CD14-positive monocyte (primary cell): Measurements from ENCODE around the gene NINL. TPM values are rescaled to one million over a fixed set of nuclear protein-coding genes. Genes with fewer than 3 reads are reported as not detected.
"Not testable (repeated sequence)": the region's sequence is repeated elsewhere in the genome, so short reads cannot be mapped to it uniquely, and the experiment has no call there.

ENCODE experiments used
- DNase-seq, 3 donors: peaks; one replicate each; pipeline ENCODE4 v3.0.0-alpha.2; 2011 to 2022
- H2AFZ ChIP-seq: 2 replicates; pipeline ENCODE4 v1.6.0; 2012; ENCODE audit warnings: mild to moderate bottlenecking, low read depth, low read length, inconsistent platforms; ENCODE audit not compliant: insufficient read depth, poor library complexity, severe bottlenecking
- H3K27ac ChIP-seq, 2 donors: 1 replicate in 1 of 2; 2 replicates in 1 of 2; pipeline ENCODE4 v1.5.1; 2012 to 2013; ENCODE audit warnings: low read length in 2 of 2, control low read depth in 1 of 2, inconsistent platforms in 1 of 2, low read depth in 1 of 2, mild to moderate bottlenecking in 1 of 2
- H3K27me3 ChIP-seq, 2 donors: one replicate each; pipeline versions ENCODE4 v1.6.0 to v1.6.1; 2011 to 2013; ENCODE audit warnings: low read length in 2 of 2; ENCODE audit not compliant: control insufficient read depth in 2 of 2, insufficient read depth in 2 of 2
- H3K36me3 ChIP-seq, 2 donors: replicated peaks in 1 of 2; 1 replicate in 1 of 2; 2 replicates in 1 of 2; pipeline versions ENCODE4 v1.5.1 to v1.6.1; 2012 to 2013; ENCODE audit warnings: low read length in 2 of 2, control low read depth in 1 of 2, inconsistent platforms in 1 of 2, mild to moderate bottlenecking in 1 of 2; ENCODE audit not compliant: insufficient read depth in 2 of 2, control insufficient read depth in 1 of 2
- H3K4me1 ChIP-seq, 2 donors: 1 replicate in 1 of 2; 2 replicates in 1 of 2; pipeline versions ENCODE4 v1.5.1 to v1.6.1; 2012 to 2013; ENCODE audit warnings: low read length in 2 of 2, control low read depth in 1 of 2, inconsistent platforms in 1 of 2, mild to moderate bottlenecking in 1 of 2, moderate library complexity in 1 of 2; ENCODE audit not compliant: insufficient read depth in 2 of 2, control insufficient read depth in 1 of 2
- H3K4me2 ChIP-seq: replicated peaks from 2 replicates; pipeline ENCODE3; 2012; ENCODE audit warnings: low read length, moderate library complexity, mild to moderate bottlenecking; ENCODE audit not compliant: poor library complexity, severe bottlenecking; ENCODE audit errors: extremely low read depth
- H3K4me3 ChIP-seq, 3 experiments: fragments of 200-600 bp in 1 of 3; sonication (generic) in 1 of 3; replicated peaks in 1 of 3; 1 replicate in 2 of 3; 2 replicates in 1 of 3; pipeline ENCODE4 v1.5.1; 2011 to 2013; ENCODE audit warnings: low read length in 3 of 3, mild to moderate bottlenecking in 3 of 3, control low read depth in 2 of 3, low read depth in 2 of 3, inconsistent platforms in 1 of 3, moderate library complexity in 1 of 3
- H3K79me2 ChIP-seq: 2 replicates; pipeline ENCODE4 v1.6.0; 2012; ENCODE audit warnings: mild to moderate bottlenecking, control low read depth, inconsistent platforms, low read length, moderate library complexity; ENCODE audit not compliant: insufficient read depth
- H3K9ac ChIP-seq: 2 replicates; pipeline ENCODE4 v1.6.0; 2017; ENCODE audit warnings: low read length, mild to moderate bottlenecking; ENCODE audit not compliant: insufficient read depth, poor library complexity, severe bottlenecking
- H3K9me3 ChIP-seq, 2 donors: replicated peaks in 1 of 2; 1 replicate in 1 of 2; 2 replicates in 1 of 2; pipeline versions ENCODE4 v1.5.1 to v1.6.1; 2012 to 2013; ENCODE audit warnings: low read length in 2 of 2, control low read depth in 1 of 2; ENCODE audit not compliant: control insufficient read depth in 1 of 2, insufficient read depth in 1 of 2
- H4K20me1 ChIP-seq: 2 replicates; pipeline ENCODE4 v1.6.0; 2012; ENCODE audit warnings: mild to moderate bottlenecking, low read length, control low read depth, moderate library complexity; ENCODE audit not compliant: insufficient read depth
- H3K27ac Mint-ChIP-seq, 7 donors: one replicate each; pipeline ENCODE4 v1.8.0; 2020; ENCODE audit warnings: mild to moderate bottlenecking in 7 of 7, mixed read lengths in 7 of 7, moderate library complexity in 6 of 7, inconsistent platforms in 2 of 7
- H3K27me3 Mint-ChIP-seq, 3 donors: one replicate each; pipeline ENCODE4 v1.8.0; 2021 to 2022; ENCODE audit warnings: low read depth in 3 of 3, mild to moderate bottlenecking in 3 of 3, mixed read lengths in 3 of 3, moderate library complexity in 3 of 3, inconsistent platforms in 1 of 3
- H3K36me3 Mint-ChIP-seq, 2 donors: one replicate each; pipeline ENCODE4 v1.8.0; 2020; ENCODE audit warnings: mixed read lengths in 2 of 2, inconsistent platforms in 1 of 2, mild to moderate bottlenecking in 1 of 2
- H3K4me1 Mint-ChIP-seq: one replicate; pipeline ENCODE4 v1.8.0; 2020; ENCODE audit warnings: mild to moderate bottlenecking, mixed read lengths
- H3K4me3 Mint-ChIP-seq, 2 donors: one replicate each; pipeline ENCODE4 v1.8.0; 2020; ENCODE audit warnings: mild to moderate bottlenecking in 2 of 2, mixed read lengths in 2 of 2, moderate library complexity in 1 of 2
- H3K9me3 Mint-ChIP-seq, 7 donors: one replicate each; pipeline ENCODE4 v1.8.0; 2020 to 2022; ENCODE audit warnings: mixed read lengths in 7 of 7, mild to moderate bottlenecking in 6 of 7, moderate library complexity in 6 of 7, inconsistent platforms in 2 of 7
- WGBS: methylation state at CpG from one replicate; pipeline ENCODE4 v1.1.5; 2013; ENCODE audit warnings: missing lambda C conversion rate; ENCODE audit not compliant: insufficient coverage; 5-methylcytosine and 5-hydroxymethylcytosine counted together
- intact Hi-C, 2 donors: fragments of 100-400 bp; cut with micrococcal nuclease; formaldehyde crosslinking; loops; one replicate each; pipeline versions ENCODE4 v1.15.0 to v1.15.1; 2023
- polyA plus RNA-seq, 3 donors: library from polyadenylated mRNA; depleted of rRNA in 1 of 3; unstranded in 2 of 3; stranded (reverse) in 1 of 3; fragments of 300-500 nt in 2 of 3; fragments of >200 nt in 1 of 3; fragmentation: Illumina TruSeq in 2 of 3; gene quantifications; 1 replicate in 2 of 3; 2 replicates in 1 of 3; pipeline ENCODE4 v1.2.3, GENCODE V29; 2012 to 2021
- TF ChIP-seq, protein P1 (sequence below): fragments of 200-600 bp; IDR thresholded peaks from one replicate; pipeline ENCODE4 v1.8.0; 2022; ENCODE audit warnings: antibody characterized with exemption, mild to moderate bottlenecking

Gene NINL
- polyA plus RNA-seq, 3 donors, result 0.08 to 0.15 TPM; not detected in 1

DNA sequence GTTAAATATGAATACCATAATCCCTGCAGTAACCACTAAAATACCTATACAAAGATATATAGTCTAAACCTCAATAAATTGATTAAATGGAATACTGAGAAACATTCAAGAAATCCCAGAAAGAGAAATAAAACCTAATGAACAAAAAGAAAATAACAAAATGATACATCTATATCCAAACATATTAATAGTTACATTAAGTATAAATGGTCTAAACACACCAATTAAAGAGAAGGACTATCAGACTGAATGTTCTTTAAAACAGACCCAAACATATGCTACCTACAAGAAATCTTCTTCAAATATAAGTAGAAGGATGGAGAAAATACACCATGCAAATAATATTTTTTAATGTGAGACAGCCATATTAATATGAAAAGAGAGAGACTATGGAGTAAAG lies 22.0 kb downstream of the NINL start:
- H3K4me1 ChIP-seq, result no peaks in the 10 kb centered on the region
- no peak overlapping the region for H3K4me2 ChIP-seq
- H3K9me3 ChIP-seq, result peaks cover 5 to 6% of the 10 kb centered on the region in 2 donors
- no peak overlapping the region for H3K9ac ChIP-seq
- H4K20me1 ChIP-seq, result no peaks in the 10 kb centered on the region
- no peaks in the 10 kb centered on the region for H3K27me3 ChIP-seq
- no peaks in the 10 kb centered on the region for H3K4me1 Mint-ChIP-seq
- peaks cover 7 to 9% (median 8%) of the 10 kb centered on the region in 3 donors for H3K27me3 Mint-ChIP-seq
- no peak overlapping the region for H3K27ac ChIP-seq
- no peaks in the 10 kb centered on the region for H3K36me3 ChIP-seq
- no peak overlapping the region for H3K4me3 Mint-ChIP-seq
- H3K36me3 Mint-ChIP-seq, result no peaks in the 10 kb centered on the region
- intact Hi-C loops, result no loop called here
- H3K9me3 Mint-ChIP-seq, result peaks cover 4 to 20% (median 15%) of the 10 kb centered on the region in 7 donors
- H2AFZ ChIP-seq, result no peak overlapping the region
- TF ChIP-seq, protein P1, sequence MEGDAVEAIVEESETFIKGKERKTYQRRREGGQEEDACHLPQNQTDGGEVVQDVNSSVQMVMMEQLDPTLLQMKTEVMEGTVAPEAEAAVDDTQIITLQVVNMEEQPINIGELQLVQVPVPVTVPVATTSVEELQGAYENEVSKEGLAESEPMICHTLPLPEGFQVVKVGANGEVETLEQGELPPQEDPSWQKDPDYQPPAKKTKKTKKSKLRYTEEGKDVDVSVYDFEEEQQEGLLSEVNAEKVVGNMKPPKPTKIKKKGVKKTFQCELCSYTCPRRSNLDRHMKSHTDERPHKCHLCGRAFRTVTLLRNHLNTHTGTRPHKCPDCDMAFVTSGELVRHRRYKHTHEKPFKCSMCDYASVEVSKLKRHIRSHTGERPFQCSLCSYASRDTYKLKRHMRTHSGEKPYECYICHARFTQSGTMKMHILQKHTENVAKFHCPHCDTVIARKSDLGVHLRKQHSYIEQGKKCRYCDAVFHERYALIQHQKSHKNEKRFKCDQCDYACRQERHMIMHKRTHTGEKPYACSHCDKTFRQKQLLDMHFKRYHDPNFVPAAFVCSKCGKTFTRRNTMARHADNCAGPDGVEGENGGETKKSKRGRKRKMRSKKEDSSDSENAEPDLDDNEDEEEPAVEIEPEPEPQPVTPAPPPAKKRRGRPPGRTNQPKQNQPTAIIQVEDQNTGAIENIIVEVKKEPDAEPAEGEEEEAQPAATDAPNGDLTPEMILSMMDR, result no peak
- H3K4me3 ChIP-seq, result no peak overlapping the region
- no peak overlapping the region for H3K27ac Mint-ChIP-seq
- H3K79me2 ChIP-seq, result no peaks in the 10 kb centered on the region
- DNase-seq, result no peak

DNA sequence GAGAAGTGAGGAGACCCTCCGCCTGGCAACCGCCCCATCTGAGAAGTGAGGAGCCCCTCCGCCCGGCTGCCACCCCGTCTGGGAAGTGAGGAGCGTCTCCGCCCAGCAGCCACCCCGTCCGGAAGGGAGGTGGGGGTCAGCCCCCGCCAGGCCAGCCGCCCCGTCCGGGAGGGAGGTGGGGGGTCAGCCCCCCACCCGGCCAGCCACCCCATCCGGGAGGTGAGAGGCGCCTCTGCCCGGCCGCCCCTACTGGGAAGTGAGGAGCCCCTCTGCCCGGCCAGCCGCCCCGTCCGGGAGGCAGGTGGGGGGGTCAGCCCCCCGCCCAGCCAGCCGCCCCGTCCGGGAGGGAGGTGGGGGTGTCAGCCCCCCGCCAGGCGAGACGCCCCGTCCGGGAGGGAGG lies 23.6 kb downstream of the NINL start:
- H3K27me3 Mint-ChIP-seq, H3K9me3 ChIP-seq, H3K4me1 Mint-ChIP-seq, H3K36me3 ChIP-seq, H2AFZ ChIP-seq, H3K36me3 Mint-ChIP-seq, H3K4me3 ChIP-seq, H3K27ac Mint-ChIP-seq, H4K20me1 ChIP-seq, H3K79me2 ChIP-seq, H3K4me1 ChIP-seq, H3K4me2 ChIP-seq, intact Hi-C loops, DNase-seq, H3K4me3 Mint-ChIP-seq, H3K9ac ChIP-seq, H3K27me3 ChIP-seq, H3K27ac ChIP-seq: not testable (repeated sequence)
- peaks cover 4 to 22% (median 15%) of the 10 kb centered on the region in 7 donors for H3K9me3 Mint-ChIP-seq
- 100% methylated on average over 5 of the region's 31 CpGs for WGBS
